SK-N-SH (cell line): ENCODE measurements around the gene ADAP2. TPM values are rescaled to one million over a fixed set of nuclear protein-coding genes. Genes with fewer than 3 reads are reported as not detected.

Source experiments
- CTCF ChIA-PET: fragments of 300-600, 350-600 bp; formaldehyde crosslinking; extraction: SDS; loops from one replicate; lab custom pipeline; 2021; lab: Yijun Ruan, JAX
- POLR2A ChIA-PET: fragments of 350-600 bp; sonication (Branson Sonifier 250); formaldehyde crosslinking; extraction: SDS; loops from one replicate; lab custom pipeline; 2020; ENCODE audit warnings: antibody characterized with exemption, inconsistent platforms; lab: Yijun Ruan, JAX
- DNase-seq: peaks from one replicate; pipeline ENCODE4 v3.0.0; 2012
- H2AFZ ChIP-seq: fragments of 200-600 bp; sonication (generic); 2 replicates; pipeline ENCODE4 v1.8.1; 2016; ENCODE audit warnings: antibody characterized with exemption, mild to moderate bottlenecking, low read depth
- H3F3A ChIP-seq: fragments of 200-600 bp; sonication (generic); replicated peaks from 2 replicates; pipeline ENCODE3; 2016; ENCODE audit warnings: antibody characterized with exemption, mild to moderate bottlenecking; ENCODE audit not compliant: insufficient read depth
- H3K27ac ChIP-seq, 2 experiments: fragments of 200-500 bp in 1 of 2; fragments of 200-600 bp in 1 of 2; sonication (Bioruptor generic) in 1 of 2; sonication (generic), shearing (Covaris generic) in 1 of 2; 2 replicates each; pipeline versions ENCODE4 v1.5.1 to v1.6.1; 2014 to 2016; ENCODE audit warnings: low read depth in 2 of 2, inconsistent platforms in 1 of 2, low read length in 1 of 2, mild to moderate bottlenecking in 1 of 2, mixed read lengths in 1 of 2
- H3K27me3 ChIP-seq: fragments of 200-600 bp; sonication (generic), shearing (Covaris generic); 2 replicates; pipeline ENCODE4 v1.6.1; 2016; ENCODE audit warnings: mixed run types; ENCODE audit not compliant: insufficient read depth
- H3K36me3 ChIP-seq, 2 experiments: fragments of 200-500 bp in 1 of 2; fragments of 200-600 bp in 1 of 2; sonication (Bioruptor generic) in 1 of 2; sonication (generic) in 1 of 2; replicated peaks in 1 of 2; 2 replicates each; pipeline versions ENCODE3 to v1.5.1; 2014 to 2016; ENCODE audit warnings: low read length in 1 of 2, mild to moderate bottlenecking in 1 of 2; ENCODE audit not compliant: insufficient read depth in 2 of 2, control insufficient read depth in 1 of 2
- H3K4me1 ChIP-seq, 2 experiments: fragments of 200-500 bp in 1 of 2; fragments of 200-600 bp in 1 of 2; sonication (Bioruptor generic) in 1 of 2; sonication (generic), shearing (Covaris generic) in 1 of 2; 2 replicates each; pipeline versions ENCODE4 v1.5.1 to v1.6.1; 2014 to 2016; ENCODE audit warnings: low read depth in 1 of 2, low read length in 1 of 2, mixed run types in 1 of 2; ENCODE audit not compliant: insufficient read depth in 2 of 2, control insufficient read depth in 1 of 2
- H3K4me2 ChIP-seq: fragments of 200-600 bp; sonication (generic), shearing (Covaris generic); 2 replicates; pipeline ENCODE4 v1.6.1; 2017; ENCODE audit warnings: mixed run types
- H3K4me3 ChIP-seq, 2 experiments: fragments of 200-500 bp in 1 of 2; fragments of 200-600 bp in 1 of 2; sonication (Bioruptor generic) in 1 of 2; sonication (generic), shearing (Covaris generic) in 1 of 2; 2 replicates each; pipeline versions ENCODE4 v1.5.1 to v1.8.1; 2014 to 2016; ENCODE audit warnings: low read depth in 2 of 2, inconsistent platforms in 1 of 2, low read length in 1 of 2, mild to moderate bottlenecking in 1 of 2, mixed read lengths in 1 of 2, moderate library complexity in 1 of 2
- H3K79me2 ChIP-seq: fragments of 200-600 bp; sonication (generic); 2 replicates; pipeline ENCODE4 v1.8.1; 2017; ENCODE audit warnings: mild to moderate bottlenecking; ENCODE audit not compliant: insufficient read depth
- H3K9ac ChIP-seq: fragments of 200-600 bp; sonication (generic); 2 replicates; pipeline ENCODE4 v1.6.1; 2017; ENCODE audit warnings: mixed run types
- H3K9me2 ChIP-seq: fragments of 200-600 bp; sonication (generic); 2 replicates; pipeline ENCODE4 v1.6.1; 2017; ENCODE audit warnings: mixed run types
- H3K9me3 ChIP-seq: fragments of 200-600 bp; sonication (generic); 2 replicates; pipeline ENCODE4 v1.6.1; 2017; ENCODE audit warnings: mixed run types, mild to moderate bottlenecking, moderate library complexity
- H4K20me1 ChIP-seq: fragments of 200-600 bp; sonication (generic); 2 replicates; pipeline ENCODE4 v1.6.1; 2017; ENCODE audit warnings: mild to moderate bottlenecking, mixed run types; ENCODE audit not compliant: insufficient read depth
- ELF1 ChIP-seq: IDR thresholded peaks from 2 replicates; pipeline ENCODE4 v1.4.0; 2012
- EZH2phosphoT487 ChIP-seq: fragments of 200-600 bp; sonication (generic); IDR thresholded peaks from 2 replicates; pipeline ENCODE4 v1.6.1; 2017; ENCODE audit warnings: low read depth, mixed run types, mild to moderate bottlenecking, antibody characterized with exemption, moderate library complexity, borderline replicate concordance
- GATA2 ChIP-seq: sonication (generic); formaldehyde crosslinking; IDR thresholded peaks from 2 replicates; pipeline ENCODE4 v1.5.0; 2020; ENCODE audit warnings: mild to moderate bottlenecking, missing genetic modification reagents
- IRF3 ChIP-seq: fragments of 150-350 bp; IDR thresholded peaks from 2 replicates; pipeline ENCODE4 v1.6.1; 2016; ENCODE audit warnings: mild to moderate bottlenecking, low read depth, low read length
- MEF2A ChIP-seq: IDR thresholded peaks from 2 replicates; pipeline ENCODE4 v1.4.0; 2012; ENCODE audit warnings: low read depth, borderline replicate concordance
- NFIC ChIP-seq: IDR thresholded peaks from 2 replicates; pipeline ENCODE4 v1.4.0; 2012; ENCODE audit warnings: borderline replicate concordance
- RAD21 ChIP-seq: IDR thresholded peaks from 2 replicates; pipeline ENCODE4 v1.6.1; 2012; ENCODE audit warnings: mild to moderate bottlenecking, low read length
- RCOR1 ChIP-seq: fragments of 150-350 bp; IDR thresholded peaks from 2 replicates; pipeline ENCODE4 v1.6.1; 2017; ENCODE audit warnings: antibody characterized with exemption, low read length
- RXRA ChIP-seq: IDR thresholded peaks from 2 replicates; pipeline ENCODE4 v1.4.0; 2012; ENCODE audit warnings: low read depth, mild to moderate bottlenecking, borderline replicate concordance
- SMC3 ChIP-seq: IDR thresholded peaks from 2 replicates; pipeline ENCODE4 v1.6.1; 2012; ENCODE audit warnings: low read depth, low read length, improper control_type of control experiment
- TEAD4 ChIP-seq: IDR thresholded peaks from 2 replicates; pipeline ENCODE4 v1.4.0; 2012; ENCODE audit warnings: mild to moderate bottlenecking, borderline replicate concordance; ENCODE audit not compliant: insufficient read depth
- WGBS: methylation state at CpG from one replicate; pipeline ENCODE4 v1.1.6; 2017; ENCODE audit warnings: low lambda C conversion rate; 5-methylcytosine and 5-hydroxymethylcytosine counted together
- polyA plus RNA-seq, 3 experiments: library from polyadenylated mRNA; depleted of rRNA; stranded (reverse); fragments of >200 nt; gene quantifications; 2 replicates each; pipeline ENCODE4 v1.2.3, GENCODE V29; 2012
- TF ChIP-seq, protein P1 (sequence below): IDR thresholded peaks from 2 replicates; pipeline ENCODE4 v1.4.0; 2012; ENCODE audit warnings: low read depth, borderline replicate concordance

The ADAP2 gene
- polyA plus RNA-seq, 1 of the 3 experiments (the other 2 are of a cell fraction): 0.39 TPM

GRCh38 chr17:30950669-30951399, 29.1 kb downstream of the ADAP2 start (continued):
- TF ChIP-seq, protein P1, sequence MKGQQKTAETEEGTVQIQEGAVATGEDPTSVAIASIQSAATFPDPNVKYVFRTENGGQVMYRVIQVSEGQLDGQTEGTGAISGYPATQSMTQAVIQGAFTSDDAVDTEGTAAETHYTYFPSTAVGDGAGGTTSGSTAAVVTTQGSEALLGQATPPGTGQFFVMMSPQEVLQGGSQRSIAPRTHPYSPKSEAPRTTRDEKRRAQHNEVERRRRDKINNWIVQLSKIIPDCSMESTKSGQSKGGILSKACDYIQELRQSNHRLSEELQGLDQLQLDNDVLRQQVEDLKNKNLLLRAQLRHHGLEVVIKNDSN: no peak
- TF ChIP-seq TEAD4 (no peak), ELF1 (no peak), SMC3 (no peak), NFIC (peak; percentile 83), MEF2A (no peak), GATA2 (CRISPR knock-in tag) (peak; percentile 63), IRF3 (no peak), EZH2phosphoT487 (no peak), RCOR1 (peak; percentile 37; the same call in 1 of the 2 replicates)

DNA sequence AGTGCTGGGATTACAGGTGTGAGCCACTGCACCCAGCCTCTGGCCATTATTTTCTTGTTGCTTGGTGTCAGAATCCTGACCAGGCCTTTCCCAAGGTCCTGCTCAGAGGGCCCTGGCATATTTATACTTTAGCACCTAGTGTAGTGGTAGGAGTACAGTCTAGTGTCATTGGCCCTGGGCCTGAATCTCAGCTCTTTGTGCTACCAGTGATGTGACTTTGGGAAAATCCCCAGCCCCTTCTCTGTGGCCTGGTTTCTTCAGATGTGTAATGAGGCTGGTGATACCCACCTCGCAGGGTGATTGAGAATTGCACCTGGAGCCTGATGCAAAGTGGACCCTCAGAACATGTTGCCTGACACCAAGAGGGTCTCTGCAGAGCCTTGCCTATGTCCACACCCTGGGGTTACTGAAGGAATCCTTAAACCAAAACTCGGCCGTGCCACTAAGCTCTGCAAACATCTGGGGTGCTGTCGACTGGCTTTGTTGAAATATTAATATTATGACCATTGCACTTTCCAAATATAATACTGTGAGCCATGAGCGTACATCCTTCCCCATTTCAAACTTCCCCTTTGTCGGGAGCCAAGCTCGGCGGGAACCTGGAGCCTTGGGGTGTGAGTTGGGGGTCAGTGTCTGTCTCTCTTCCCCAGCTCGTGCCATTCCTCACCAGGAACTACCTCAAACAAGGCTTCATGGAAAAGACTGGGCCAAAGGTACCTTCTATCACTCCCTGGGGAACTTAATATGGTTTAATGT, 31.1 kb downstream of the ADAP2 start:
- Histone ChIP-seq H3F3A (peaks cover 3% of the 10 kb centered on the region), H3K4me2 (no peak overlapping the region), H3K4me1 (peaks cover 5 to 12% of the 10 kb centered on the region in 2 experiments; a peak in 1 of 4 replicates), H2AFZ (no peak overlapping the region), H3K27me3 (no peaks in the 10 kb centered on the region), H3K9me2 (no peaks in the 10 kb centered on the region), H4K20me1 (no peaks in the 10 kb centered on the region), H3K36me3 (no peaks in the 10 kb centered on the region), H3K4me3 (no peak overlapping the region), H3K27ac (no peak overlapping the region), H3K79me2 (no peaks in the 10 kb centered on the region), H3K9me3 (no peaks in the 10 kb centered on the region), H3K9ac (no peak overlapping the region)
- CTCF ChIA-PET: no interaction called here
- TF ChIP-seq MEF2A: no peak
- no peak for TF ChIP-seq EZH2phosphoT487
- TF ChIP-seq RXRA: no peak
- TF ChIP-seq RAD21: no peak
- POLR2A ChIA-PET: interaction anchor here (0.7 kb wide), 1 partner anchor 35 kb away, joined by 3 read pairs; no protein-coding TSS in a partner anchor
- no peak for DNase-seq
- 91% methylated on average over 9 of the region's 9 CpGs for WGBS
